ENCODE measurements around the gene OR2L5. TPM values are rescaled to one million over a fixed set of nuclear protein-coding genes. Genes with fewer than 3 reads are reported as not detected.

OR2L5 gene
- total RNA-seq, 5 donors from 2014 or later (not counting 1 experiment from before 2014, with no cell fraction given) = 0.09 to 0.25 (median 0.14) TPM; not detected in 2

GRCh38 chr1:248007778-248008177 lies 5.7 kb upstream of the OR2L5 start:
- ChIA-PET POLR2A (interaction anchor here in 1 of 2 donors (0.6 kb wide), 1 partner anchor 9 kb away, joined by 3 read pairs; no protein-coding TSS in a partner anchor), CTCF (interaction anchor here in 1 of 2 donors (0.5 kb wide), 1 partner anchor 166 kb away, joined by 4 read pairs; no protein-coding TSS in a partner anchor)
- H3K9me3 ChIP-seq = no peaks in the 10 kb centered on the region
- no peak overlapping the region for H3K4me3 ChIP-seq (ENCODE audit: control insufficient read depth in 1 of 2, extremely low read depth in 1 of 2, low read length in 1 of 2)
- no peak overlapping the region for H3K27ac ChIP-seq (ENCODE audit: low read length)
- DNase-seq = no peak
- no peaks in the 10 kb centered on the region for H3K36me3 ChIP-seq (ENCODE audit: control insufficient read depth in 2 of 2, extremely low read depth in 1 of 2, insufficient read depth in 1 of 2, low read length in 1 of 2)
- no peak overlapping the region for H3K4me3 Mint-ChIP-seq
- H3K36me3 Mint-ChIP-seq = no peaks in the 10 kb centered on the region
- no peak for ATAC-seq (replicated peaks in 1 of 4)
- peaks cover 34 to 41% (median 37%) of the 10 kb centered on the region in 3 donors for H3K9me3 Mint-ChIP-seq
- H3K27ac Mint-ChIP-seq = no peak overlapping the region
- H3K4me1 ChIP-seq (ENCODE audit: control insufficient read depth in 1 of 2, extremely low read depth in 1 of 2, insufficient read depth in 2 of 2, low read length in 2 of 2) = no peaks in the 10 kb centered on the region
- no peaks in the 10 kb centered on the region for H3K4me1 Mint-ChIP-seq
- H3K27me3 ChIP-seq (replicated peaks in 1 of 2; ENCODE audit: control insufficient read depth in 2 of 2, extremely low read depth in 1 of 2, insufficient read depth in 2 of 2, low read length in 1 of 2) = no peaks in the 10 kb centered on the region
- no peaks in the 10 kb centered on the region for H3K27me3 Mint-ChIP-seq
- no CpG with 5 or more reads among the region's 1 CpG for WGBS (ENCODE audit: insufficient coverage)

- peaks cover 23 to 37% (median 32%) of the 10 kb centered on the region in 3 donors for H3K9me3 Mint-ChIP-seq
- Histone ChIP-seq H3K4me3 (ENCODE audit: control insufficient read depth in 1 of 2, extremely low read depth in 1 of 2, low read length in 1 of 2) (no peak overlapping the region), H3K9me3 (no peaks in the 10 kb centered on the region), H3K4me1 (ENCODE audit: control insufficient read depth in 1 of 2, extremely low read depth in 1 of 2, insufficient read depth in 2 of 2, low read length in 2 of 2) (no peaks in the 10 kb centered on the region), H3K27me3 (replicated peaks in 1 of 2; ENCODE audit: control insufficient read depth in 2 of 2, extremely low read depth in 1 of 2, insufficient read depth in 2 of 2, low read length in 1 of 2) (no peaks in the 10 kb centered on the region), H3K27ac (ENCODE audit: low read length) (no peak overlapping the region), H3K36me3 (ENCODE audit: control insufficient read depth in 2 of 2, extremely low read depth in 1 of 2, insufficient read depth in 1 of 2, low read length in 1 of 2) (no peaks in the 10 kb centered on the region)
- no CpG with 5 or more reads among the region's 3 CpGs for WGBS (ENCODE audit: insufficient coverage)
- ChIA-PET POLR2A (interaction anchor here in 1 of 2 donors (0.6 kb wide), 1 partner anchor 12 kb away, joined by 4 read pairs; no protein-coding TSS in a partner anchor), CTCF (no interaction called here)
- H3K27ac Mint-ChIP-seq = no peak overlapping the region
- H3K4me3 Mint-ChIP-seq = no peak overlapping the region
- ATAC-seq (replicated peaks in 1 of 4) (no peak), DNase-seq (no peak)
- no peaks in the 10 kb centered on the region for H3K36me3 Mint-ChIP-seq
- no peaks in the 10 kb centered on the region for H3K27me3 Mint-ChIP-seq
- H3K4me1 Mint-ChIP-seq = no peaks in the 10 kb centered on the region
Observed at GRCh38 chr1:248009681-248010080, 3.8 kb upstream of the OR2L5 start.

- POLR2A ChIA-PET = no interaction called here
- no peaks in the 10 kb centered on the region for H3K4me1 Mint-ChIP-seq
- H3K27me3 ChIP-seq (replicated peaks in 1 of 2; ENCODE audit: control insufficient read depth in 2 of 2, extremely low read depth in 1 of 2, insufficient read depth in 2 of 2, low read length in 1 of 2) = no peaks in the 10 kb centered on the region
- H3K36me3 ChIP-seq (ENCODE audit: control insufficient read depth in 2 of 2, extremely low read depth in 1 of 2, insufficient read depth in 1 of 2, low read length in 1 of 2) = no peaks in the 10 kb centered on the region
- H3K4me3 Mint-ChIP-seq = no peak overlapping the region
- peaks cover 9 to 16% (median 11%) of the 10 kb centered on the region in 3 donors for H3K9me3 Mint-ChIP-seq
- no peaks in the 10 kb centered on the region for H3K27me3 Mint-ChIP-seq
- DNase-seq = no peak
- no peak for ATAC-seq (replicated peaks in 1 of 4)
- no peaks in the 10 kb centered on the region for H3K36me3 Mint-ChIP-seq
- H3K27ac ChIP-seq (ENCODE audit: low read length) = no peak overlapping the region
- H3K9me3 ChIP-seq = no peaks in the 10 kb centered on the region
- no peak overlapping the region for H3K27ac Mint-ChIP-seq
- CTCF ChIA-PET = no interaction called here
- H3K4me1 ChIP-seq (ENCODE audit: control insufficient read depth in 1 of 2, extremely low read depth in 1 of 2, insufficient read depth in 2 of 2, low read length in 2 of 2) = no peaks in the 10 kb centered on the region
- H3K4me3 ChIP-seq (ENCODE audit: control insufficient read depth in 1 of 2, extremely low read depth in 1 of 2, low read length in 1 of 2) = no peak overlapping the region
- no CpG with 5 or more reads among the region's 1 CpG for WGBS (ENCODE audit: insufficient coverage)
Observed at GRCh38 chr1:248015803-248016202, 2.3 kb downstream of the OR2L5 start.

GRCh38 chr1:248029770-248030169 lies 16.3 kb downstream of the OR2L5 start, which contains the start of gene OR2L2:
OR2L2 (plus strand) TSS chr1:248030070; CDS start chr1:248038268, 8,198 bp downstream.
- Histone ChIP-seq H3K4me3 (ENCODE audit: control insufficient read depth in 1 of 2, extremely low read depth in 1 of 2, low read length in 1 of 2) (no peak within 1 kb of the TSS), H3K36me3 (ENCODE audit: control insufficient read depth in 2 of 2, extremely low read depth in 1 of 2, insufficient read depth in 1 of 2, low read length in 1 of 2) (no peaks in the 10 kb centered on the region), H3K27ac (ENCODE audit: low read length) (no peak within 1 kb of the TSS), H3K9me3 (no peaks in the 10 kb centered on the region), H3K27me3 (replicated peaks in 1 of 2; ENCODE audit: control insufficient read depth in 2 of 2, extremely low read depth in 1 of 2, insufficient read depth in 2 of 2, low read length in 1 of 2) (no peaks in the 10 kb centered on the region), H3K4me1 (ENCODE audit: control insufficient read depth in 1 of 2, extremely low read depth in 1 of 2, insufficient read depth in 2 of 2, low read length in 2 of 2) (no peaks in the 10 kb centered on the region)
- no peaks in the 10 kb centered on the region for H3K36me3 Mint-ChIP-seq
- H3K4me3 Mint-ChIP-seq = no peak within 1 kb of the TSS
- peaks cover 0 to 28% (median 20%) of the 10 kb centered on the region in 3 donors for H3K9me3 Mint-ChIP-seq
- ATAC-seq (replicated peaks in 1 of 4) = no peak
- no peak within 1 kb of the TSS for H3K27ac Mint-ChIP-seq
- no peaks in the 10 kb centered on the region for H3K27me3 Mint-ChIP-seq
- POLR2A ChIA-PET = no interaction called here
- no peaks in the 10 kb centered on the region for H3K4me1 Mint-ChIP-seq
- CTCF ChIA-PET = no interaction called here
- DNase-seq = no peak
- no CpG with 5 or more reads among the region's 2 CpGs for WGBS (ENCODE audit: insufficient coverage)

GRCh38 chr1:248045209-248045608 lies 31.7 kb downstream of the OR2L5 start:
- no peaks in the 10 kb centered on the region for H3K9me3 ChIP-seq
- H3K27ac Mint-ChIP-seq = no peak overlapping the region
- no peak overlapping the region for H3K4me3 Mint-ChIP-seq
- no peaks in the 10 kb centered on the region for H3K36me3 ChIP-seq (ENCODE audit: control insufficient read depth in 2 of 2, extremely low read depth in 1 of 2, insufficient read depth in 1 of 2, low read length in 1 of 2)
- no peaks in the 10 kb centered on the region for H3K4me1 Mint-ChIP-seq
- H3K27me3 ChIP-seq (replicated peaks in 1 of 2; ENCODE audit: control insufficient read depth in 2 of 2, extremely low read depth in 1 of 2, insufficient read depth in 2 of 2, low read length in 1 of 2) = no peaks in the 10 kb centered on the region
- WGBS (ENCODE audit: insufficient coverage) = no CpG with 5 or more reads among the region's 5 CpGs
- no peaks in the 10 kb centered on the region for H3K4me1 ChIP-seq (ENCODE audit: control insufficient read depth in 1 of 2, extremely low read depth in 1 of 2, insufficient read depth in 2 of 2, low read length in 2 of 2)
- no peaks in the 10 kb centered on the region for H3K36me3 Mint-ChIP-seq
- H3K27me3 Mint-ChIP-seq = no peaks in the 10 kb centered on the region
- no peak overlapping the region for H3K27ac ChIP-seq (ENCODE audit: low read length)
- POLR2A ChIA-PET = no interaction called here
- peaks cover 18 to 23% (median 22%) of the 10 kb centered on the region in 3 donors for H3K9me3 Mint-ChIP-seq
- no peak for ATAC-seq (replicated peaks in 1 of 4)
- no peak for DNase-seq
- no peak overlapping the region for H3K4me3 ChIP-seq (ENCODE audit: control insufficient read depth in 1 of 2, extremely low read depth in 1 of 2, low read length in 1 of 2)
- CTCF ChIA-PET = no interaction called here

GRCh38 chr1:248046536-248046935 lies 33.1 kb downstream of the OR2L5 start, which contains the start of gene OR2L3:
OR2L3 (plus strand) TSS chr1:248046836; CDS start chr1:248060682, 13,846 bp downstream.
- Mint-ChIP-seq H3K4me1 (no peaks in the 10 kb centered on the region), H3K36me3 (no peaks in the 10 kb centered on the region), H3K9me3 (peaks cover 9 to 20% (median 20%) of the 10 kb centered on the region in 3 donors), H3K27me3 (no peaks in the 10 kb centered on the region), H3K4me3 (no peak within 1 kb of the TSS), H3K27ac (no peak within 1 kb of the TSS)
- ATAC-seq (replicated peaks in 1 of 4) = no peak
- CTCF ChIA-PET = no interaction called here
- DNase-seq = no peak
- WGBS (ENCODE audit: insufficient coverage) = no CpG with 5 or more reads among the region's 2 CpGs
- POLR2A ChIA-PET = no interaction called here
- Histone ChIP-seq H3K9me3 (no peaks in the 10 kb centered on the region), H3K4me3 (ENCODE audit: control insufficient read depth in 1 of 2, extremely low read depth in 1 of 2, low read length in 1 of 2) (no peak within 1 kb of the TSS), H3K27me3 (replicated peaks in 1 of 2; ENCODE audit: control insufficient read depth in 2 of 2, extremely low read depth in 1 of 2, insufficient read depth in 2 of 2, low read length in 1 of 2) (no peaks in the 10 kb centered on the region), H3K36me3 (ENCODE audit: control insufficient read depth in 2 of 2, extremely low read depth in 1 of 2, insufficient read depth in 1 of 2, low read length in 1 of 2) (no peaks in the 10 kb centered on the region), H3K27ac (ENCODE audit: low read length) (no peak within 1 kb of the TSS), H3K4me1 (ENCODE audit: control insufficient read depth in 1 of 2, extremely low read depth in 1 of 2, insufficient read depth in 2 of 2, low read length in 2 of 2) (no peaks in the 10 kb centered on the region)

GRCh38 chr1:248047008-248047407 lies 33.5 kb downstream of the OR2L5 start:
- Histone ChIP-seq H3K27me3 (replicated peaks in 1 of 2; ENCODE audit: control insufficient read depth in 2 of 2, extremely low read depth in 1 of 2, insufficient read depth in 2 of 2, low read length in 1 of 2) (no peaks in the 10 kb centered on the region), H3K36me3 (ENCODE audit: control insufficient read depth in 2 of 2, extremely low read depth in 1 of 2, insufficient read depth in 1 of 2, low read length in 1 of 2) (no peaks in the 10 kb centered on the region), H3K4me3 (ENCODE audit: control insufficient read depth in 1 of 2, extremely low read depth in 1 of 2, low read length in 1 of 2) (no peak overlapping the region), H3K9me3 (no peaks in the 10 kb centered on the region), H3K4me1 (ENCODE audit: control insufficient read depth in 1 of 2, extremely low read depth in 1 of 2, insufficient read depth in 2 of 2, low read length in 2 of 2) (no peaks in the 10 kb centered on the region), H3K27ac (ENCODE audit: low read length) (no peak overlapping the region)
- Mint-ChIP-seq H3K27me3 (no peaks in the 10 kb centered on the region), H3K4me1 (no peaks in the 10 kb centered on the region), H3K4me3 (no peak overlapping the region), H3K9me3 (peaks cover 9 to 20% (median 20%) of the 10 kb centered on the region in 3 donors), H3K27ac (no peak overlapping the region), H3K36me3 (no peaks in the 10 kb centered on the region)
- DNase-seq (no peak), ATAC-seq (replicated peaks in 1 of 4) (no peak)
- ChIA-PET POLR2A (no interaction called here), CTCF (no interaction called here)
- WGBS (ENCODE audit: insufficient coverage) = no CpG with 5 or more reads among the region's 1 CpG
